Activated naive CD8-positive, alpha-beta T cell (primary cell): ENCODE measurements around the gene C3orf70.

Experiments
- H3K27ac Mint-ChIP-seq: one replicate; pipeline ENCODE4 v1.8.0; 2021; ENCODE audit warnings: mixed read lengths
- H3K27me3 Mint-ChIP-seq: one replicate; pipeline ENCODE4 v1.8.0; 2021; ENCODE audit warnings: mixed read lengths
- H3K36me3 Mint-ChIP-seq: one replicate; pipeline ENCODE4 v1.8.0; 2021; ENCODE audit warnings: mixed read lengths
- H3K4me1 Mint-ChIP-seq: one replicate; pipeline ENCODE4 v1.8.0; 2021; ENCODE audit warnings: low read depth, mixed read lengths
- H3K4me3 Mint-ChIP-seq: one replicate; pipeline ENCODE4 v1.8.0; 2021; ENCODE audit warnings: mild to moderate bottlenecking, mixed read lengths
- H3K9me3 Mint-ChIP-seq: one replicate; pipeline ENCODE4 v1.8.0; 2021; ENCODE audit warnings: low read depth, mixed read lengths

C3orf70 gene

GRCh38 chr3:185059766-185060165, 93.1 kb downstream of the C3orf70 start:
- Mint-ChIP-seq H3K36me3 (peaks cover 18% of the 10 kb centered on the region), H3K27me3 (peaks cover 2% of the 10 kb centered on the region), H3K27ac (no peak overlapping the region), H3K4me3 (no peak overlapping the region), H3K4me1 (no peaks in the 10 kb centered on the region), H3K9me3 (peaks cover 42% of the 10 kb centered on the region)

- Mint-ChIP-seq H3K9me3 (peaks cover 50% of the 10 kb centered on the region), H3K27ac (no peak overlapping the region), H3K27me3 (no peaks in the 10 kb centered on the region)
Measured at GRCh38 chr3:185058796-185059195, 94.1 kb downstream of the C3orf70 start.

GRCh38 chr3:185057829-185058228, 95.0 kb downstream of the C3orf70 start:
- Mint-ChIP-seq H3K4me3 (no peak overlapping the region), H3K27ac (no peak overlapping the region), H3K9me3 (peaks cover 50% of the 10 kb centered on the region), H3K27me3 (no peaks in the 10 kb centered on the region), H3K4me1 (no peaks in the 10 kb centered on the region), H3K36me3 (peaks cover 33% of the 10 kb centered on the region)

More at GRCh38 chr3:185058796-185059195, 94.1 kb downstream of the C3orf70 start:
- peaks cover 26% of the 10 kb centered on the region for H3K36me3 Mint-ChIP-seq
- H3K4me3 Mint-ChIP-seq = no peak overlapping the region
- no peaks in the 10 kb centered on the region for H3K4me1 Mint-ChIP-seq

- no peaks in the 10 kb centered on the region for H3K27me3 Mint-ChIP-seq
- peaks cover 42% of the 10 kb centered on the region for H3K36me3 Mint-ChIP-seq
- peaks cover 50% of the 10 kb centered on the region for H3K9me3 Mint-ChIP-seq
- H3K4me3 Mint-ChIP-seq = no peak overlapping the region
- H3K4me1 Mint-ChIP-seq = no peaks in the 10 kb centered on the region
- no peak overlapping the region for H3K27ac Mint-ChIP-seq
Measured at GRCh38 chr3:185056908-185057307, 96.0 kb downstream of the C3orf70 start.

- Mint-ChIP-seq H3K9me3 (peaks cover 28% of the 10 kb centered on the region), H3K4me3 (no peak overlapping the region), H3K36me3 (peaks cover 74% of the 10 kb centered on the region)
Measured at GRCh38 chr3:185052631-185053030, 100.2 kb downstream of the C3orf70 start.

GRCh38 chr3:185051801-185052200, 101.1 kb downstream of the C3orf70 start:
- H3K4me1 Mint-ChIP-seq = no peaks in the 10 kb centered on the region
- no peak overlapping the region for H3K4me3 Mint-ChIP-seq
- H3K9me3 Mint-ChIP-seq = peaks cover 21% of the 10 kb centered on the region
- no peak overlapping the region for H3K27ac Mint-ChIP-seq
- peaks cover 79% of the 10 kb centered on the region for H3K36me3 Mint-ChIP-seq
- no peaks in the 10 kb centered on the region for H3K27me3 Mint-ChIP-seq

More at GRCh38 chr3:185052631-185053030, 100.2 kb downstream of the C3orf70 start:
- Mint-ChIP-seq H3K27me3 (no peaks in the 10 kb centered on the region), H3K27ac (no peak overlapping the region), H3K4me1 (no peaks in the 10 kb centered on the region)

GRCh38 chr3:185049710-185050109, 103.2 kb downstream of the C3orf70 start:
- no peaks in the 10 kb centered on the region for H3K4me1 Mint-ChIP-seq
- no peaks in the 10 kb centered on the region for H3K27me3 Mint-ChIP-seq
- H3K27ac Mint-ChIP-seq = no peak overlapping the region
- peaks cover 82% of the 10 kb centered on the region for H3K36me3 Mint-ChIP-seq
- no peak overlapping the region for H3K4me3 Mint-ChIP-seq
- H3K9me3 Mint-ChIP-seq = peaks cover 13% of the 10 kb centered on the region

- H3K9me3 Mint-ChIP-seq = peaks cover 6% of the 10 kb centered on the region
- H3K36me3 Mint-ChIP-seq = peaks cover 71% of the 10 kb centered on the region
- no peaks in the 10 kb centered on the region for H3K27me3 Mint-ChIP-seq
- H3K4me1 Mint-ChIP-seq = no peaks in the 10 kb centered on the region
- no peak overlapping the region for H3K4me3 Mint-ChIP-seq
- H3K27ac Mint-ChIP-seq = no peak overlapping the region
Measured at GRCh38 chr3:185046603-185047002, 106.3 kb downstream of the C3orf70 start.

GRCh38 chr3:185046164-185046515, 106.7 kb downstream of the C3orf70 start:
- peaks cover 70% of the 10 kb centered on the region for H3K36me3 Mint-ChIP-seq
- peaks cover 6% of the 10 kb centered on the region for H3K9me3 Mint-ChIP-seq
- H3K4me3 Mint-ChIP-seq = no peak overlapping the region
- H3K27me3 Mint-ChIP-seq = no peaks in the 10 kb centered on the region
- no peaks in the 10 kb centered on the region for H3K4me1 Mint-ChIP-seq
- no peak overlapping the region for H3K27ac Mint-ChIP-seq

GRCh38 chr3:185042312-185043050, 110.4 kb downstream of the C3orf70 start:
- Mint-ChIP-seq H3K9me3 (peaks cover 9% of the 10 kb centered on the region), H3K4me3 (no peak overlapping the region), H3K27me3 (no peaks in the 10 kb centered on the region), H3K4me1 (no peaks in the 10 kb centered on the region), H3K27ac (no peak overlapping the region), H3K36me3 (peaks cover 52% of the 10 kb centered on the region)

- Mint-ChIP-seq H3K9me3 (peaks cover 16% of the 10 kb centered on the region), H3K27me3 (no peaks in the 10 kb centered on the region), H3K4me1 (no peaks in the 10 kb centered on the region), H3K4me3 (no peak overlapping the region), H3K36me3 (peaks cover 51% of the 10 kb centered on the region), H3K27ac (no peak overlapping the region)
Measured at GRCh38 chr3:185041540-185041939, 111.3 kb downstream of the C3orf70 start.

- Mint-ChIP-seq H3K9me3 (peaks cover 20% of the 10 kb centered on the region), H3K4me1 (no peaks in the 10 kb centered on the region), H3K4me3 (no peak overlapping the region), H3K27me3 (no peaks in the 10 kb centered on the region), H3K27ac (no peak overlapping the region), H3K36me3 (peaks cover 47% of the 10 kb centered on the region)
Measured at GRCh38 chr3:185040425-185040824, 112.4 kb downstream of the C3orf70 start.

- Mint-ChIP-seq H3K27ac (no peak overlapping the region), H3K4me1 (no peaks in the 10 kb centered on the region), H3K9me3 (peaks cover 23% of the 10 kb centered on the region), H3K4me3 (no peak overlapping the region), H3K27me3 (no peaks in the 10 kb centered on the region), H3K36me3 (peaks cover 54% of the 10 kb centered on the region)
Measured at GRCh38 chr3:185037801-185038200, 115.1 kb downstream of the C3orf70 start.

- Mint-ChIP-seq H3K9me3 (peaks cover 13% of the 10 kb centered on the region), H3K4me1 (no peaks in the 10 kb centered on the region), H3K36me3 (peaks cover 52% of the 10 kb centered on the region), H3K4me3 (no peak overlapping the region), H3K27me3 (no peaks in the 10 kb centered on the region), H3K27ac (no peak overlapping the region)
Measured at GRCh38 chr3:185030951-185031350, 121.9 kb downstream of the C3orf70 start.

- H3K9me3 Mint-ChIP-seq = peaks cover 9% of the 10 kb centered on the region
- no peaks in the 10 kb centered on the region for H3K4me1 Mint-ChIP-seq
- no peak overlapping the region for H3K27ac Mint-ChIP-seq
- no peak overlapping the region for H3K4me3 Mint-ChIP-seq
- peaks cover 49% of the 10 kb centered on the region for H3K36me3 Mint-ChIP-seq
- H3K27me3 Mint-ChIP-seq = no peaks in the 10 kb centered on the region
Measured at GRCh38 chr3:185030399-185030798, 122.5 kb downstream of the C3orf70 start.

- H3K27me3 Mint-ChIP-seq = no peaks in the 10 kb centered on the region
- H3K4me3 Mint-ChIP-seq = no peak overlapping the region
- H3K9me3 Mint-ChIP-seq = peaks cover 4% of the 10 kb centered on the region
- no peaks in the 10 kb centered on the region for H3K4me1 Mint-ChIP-seq
- no peak overlapping the region for H3K27ac Mint-ChIP-seq
- peaks cover 42% of the 10 kb centered on the region for H3K36me3 Mint-ChIP-seq
Measured at GRCh38 chr3:185029086-185029485, 123.8 kb downstream of the C3orf70 start.
